ENCODE data around the gene SND1.

Gene SND1

DNA sequence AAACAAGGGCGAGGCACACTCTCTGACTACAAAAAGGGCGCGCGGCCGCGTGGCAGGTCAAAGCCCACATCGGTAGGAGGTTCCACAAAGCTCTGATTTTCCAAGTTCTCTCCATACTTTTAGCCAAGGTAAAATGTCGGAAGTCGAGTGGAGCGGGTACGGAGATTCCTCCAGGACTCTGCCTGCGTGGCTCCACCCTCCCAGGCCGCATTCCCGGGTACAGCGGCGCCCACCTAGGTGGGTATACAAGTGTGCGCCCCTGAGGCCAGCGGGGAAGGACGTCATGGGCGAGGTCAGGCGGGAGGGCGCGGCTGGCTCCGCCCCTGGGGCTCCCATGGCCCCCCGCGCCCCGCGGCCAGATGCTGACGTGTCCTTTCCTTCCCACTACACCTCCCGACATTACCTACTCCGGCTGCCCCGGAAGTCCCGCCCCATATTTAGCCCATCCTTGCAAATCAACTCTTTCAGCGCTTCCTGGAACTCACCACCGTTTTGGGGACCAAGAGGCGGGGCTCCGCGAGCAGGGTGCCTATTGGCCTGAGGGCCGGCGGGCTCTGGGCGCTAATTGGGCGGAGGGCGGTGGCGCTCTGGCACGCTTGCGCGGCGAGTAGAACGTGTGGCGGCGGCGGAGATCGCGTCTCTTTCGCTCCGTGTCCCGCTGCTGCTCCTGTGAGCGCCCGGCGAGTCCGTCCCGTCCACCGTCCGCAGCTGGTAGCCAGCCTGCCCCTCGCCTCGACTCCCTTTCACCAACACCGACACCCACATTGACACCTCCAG is at the start of gene SND1:
SND1 (plus strand) TSS at position 639 of the 777 bp plus-strand sequence. CDS start 180 bp downstream, outside the sequence.
- peak; percentile 99 for DNase-seq
- no peaks in the 10 kb centered on the region for H3K36me3 ChIP-seq (replicated peaks)
- H3K27me3 ChIP-seq (replicated peaks), result no peaks in the 10 kb centered on the region
- TF ChIP-seq, protein P1, sequence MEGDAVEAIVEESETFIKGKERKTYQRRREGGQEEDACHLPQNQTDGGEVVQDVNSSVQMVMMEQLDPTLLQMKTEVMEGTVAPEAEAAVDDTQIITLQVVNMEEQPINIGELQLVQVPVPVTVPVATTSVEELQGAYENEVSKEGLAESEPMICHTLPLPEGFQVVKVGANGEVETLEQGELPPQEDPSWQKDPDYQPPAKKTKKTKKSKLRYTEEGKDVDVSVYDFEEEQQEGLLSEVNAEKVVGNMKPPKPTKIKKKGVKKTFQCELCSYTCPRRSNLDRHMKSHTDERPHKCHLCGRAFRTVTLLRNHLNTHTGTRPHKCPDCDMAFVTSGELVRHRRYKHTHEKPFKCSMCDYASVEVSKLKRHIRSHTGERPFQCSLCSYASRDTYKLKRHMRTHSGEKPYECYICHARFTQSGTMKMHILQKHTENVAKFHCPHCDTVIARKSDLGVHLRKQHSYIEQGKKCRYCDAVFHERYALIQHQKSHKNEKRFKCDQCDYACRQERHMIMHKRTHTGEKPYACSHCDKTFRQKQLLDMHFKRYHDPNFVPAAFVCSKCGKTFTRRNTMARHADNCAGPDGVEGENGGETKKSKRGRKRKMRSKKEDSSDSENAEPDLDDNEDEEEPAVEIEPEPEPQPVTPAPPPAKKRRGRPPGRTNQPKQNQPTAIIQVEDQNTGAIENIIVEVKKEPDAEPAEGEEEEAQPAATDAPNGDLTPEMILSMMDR (IDR thresholded peaks at IDR 0.05; ENCODE audit: low read depth, low read length, missing control alignments), result no peak
- peak within 1 kb of the TSS; percentile 94 for H3K27ac ChIP-seq
- in situ Hi-C loops (cut with HindIII; ENCODE audit: low pct_ligation_motif_present, low sequenced_read_pairs), result no loop called here
- peak within 1 kb of the TSS; percentile 81 for H3K4me3 ChIP-seq (ENCODE audit: low read depth, low read length)

DNA sequence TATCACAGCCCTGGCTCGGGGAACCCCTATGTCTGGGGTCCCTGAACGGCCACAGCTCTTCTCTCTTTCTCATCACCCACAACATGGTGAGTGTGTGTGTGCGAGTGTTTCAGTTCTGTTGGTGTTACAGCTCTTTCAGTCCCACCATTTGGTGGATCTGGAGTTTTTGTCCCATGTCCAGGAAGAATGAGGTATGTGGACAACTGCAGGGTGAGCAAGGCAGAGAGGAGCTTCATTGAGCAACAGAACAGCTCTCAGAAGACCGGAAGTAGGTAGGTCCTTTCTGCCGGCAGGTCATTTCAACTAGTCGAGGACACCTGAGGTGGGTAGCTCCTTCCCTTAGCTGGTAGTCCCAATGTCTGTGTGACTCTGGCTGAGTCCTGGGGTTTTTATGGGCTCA is 43.5 kb upstream of the SND1 start:
- H3K36me3 ChIP-seq (replicated peaks), result no peaks in the 10 kb centered on the region
- no peak for DNase-seq
- in situ Hi-C loops (cut with HindIII; ENCODE audit: low pct_ligation_motif_present, low sequenced_read_pairs), result no loop called here

DNA sequence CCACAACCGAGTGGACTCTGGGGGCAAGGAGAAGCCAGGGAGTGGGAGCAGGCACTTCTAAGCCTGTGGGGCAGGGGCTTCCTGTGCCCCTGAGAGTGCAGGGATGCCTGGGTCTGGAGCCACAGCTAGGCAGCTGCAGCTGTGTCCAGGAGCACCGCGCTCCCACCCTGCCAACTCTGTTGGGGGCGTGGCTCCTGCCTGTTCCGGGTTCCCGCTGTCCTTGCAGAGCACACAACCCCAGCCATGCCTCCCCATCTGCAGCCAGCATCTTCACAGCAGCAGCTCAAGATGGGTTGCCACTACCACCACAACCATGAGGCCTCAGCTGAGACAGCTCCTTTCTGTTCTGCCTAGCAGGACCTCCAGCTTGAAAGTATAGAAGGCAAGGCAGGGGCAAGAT is 42.7 kb upstream of the SND1 start:
- in situ Hi-C loops (cut with HindIII; ENCODE audit: low pct_ligation_motif_present, low sequenced_read_pairs), result no loop called here
- Histone ChIP-seq H3K36me3 (replicated peaks) (no peaks in the 10 kb centered on the region), H3K27me3 (replicated peaks) (peaks cover under 1% of the 10 kb centered on the region), H3K27ac (no peak overlapping the region), H3K4me3 (ENCODE audit: low read depth, low read length) (no peak overlapping the region)
- TF ChIP-seq, protein P1 (IDR thresholded peaks at IDR 0.05; ENCODE audit: low read depth, low read length, missing control alignments), result no peak
- DNase-seq, result no peak

More for the DNA sequence above, 43.5 kb upstream of the SND1 start:
- no peak overlapping the region for H3K27ac ChIP-seq
- H3K27me3 ChIP-seq (replicated peaks), result no peaks in the 10 kb centered on the region
- TF ChIP-seq, protein P1 (IDR thresholded peaks at IDR 0.05; ENCODE audit: low read depth, low read length, missing control alignments), result no peak
- H3K4me3 ChIP-seq (ENCODE audit: low read depth, low read length), result no peak overlapping the region

DNA sequence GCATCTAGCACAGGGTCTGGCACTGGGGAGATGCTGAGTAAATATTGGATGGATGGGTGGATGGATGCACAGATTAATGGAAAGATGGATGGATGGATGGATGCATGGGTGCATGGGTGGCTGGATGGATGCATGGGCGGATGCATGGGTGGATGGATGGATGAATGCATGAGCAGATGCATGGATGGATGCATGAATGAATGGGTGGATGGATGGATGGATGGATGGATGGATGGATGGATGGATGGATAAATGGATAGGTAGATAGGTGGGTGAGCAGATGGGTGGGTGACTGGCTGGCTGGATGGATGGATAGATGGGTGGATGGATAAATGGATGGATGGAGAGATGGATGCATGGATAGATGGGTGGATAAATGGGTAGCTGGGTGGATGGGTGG is 39.7 kb upstream of the SND1 start:
- DNase-seq, result no peak
- no peak overlapping the region for H3K4me3 ChIP-seq (ENCODE audit: low read depth, low read length)
- TF ChIP-seq, protein P1 (IDR thresholded peaks at IDR 0.05; ENCODE audit: low read depth, low read length, missing control alignments), result no peak
- H3K36me3 ChIP-seq (replicated peaks), result no peaks in the 10 kb centered on the region
- in situ Hi-C loops (cut with HindIII; ENCODE audit: low pct_ligation_motif_present, low sequenced_read_pairs), result no loop called here
- H3K27ac ChIP-seq, result no peak overlapping the region
- H3K27me3 ChIP-seq (replicated peaks), result peaks cover 27% of the 10 kb centered on the region

DNA sequence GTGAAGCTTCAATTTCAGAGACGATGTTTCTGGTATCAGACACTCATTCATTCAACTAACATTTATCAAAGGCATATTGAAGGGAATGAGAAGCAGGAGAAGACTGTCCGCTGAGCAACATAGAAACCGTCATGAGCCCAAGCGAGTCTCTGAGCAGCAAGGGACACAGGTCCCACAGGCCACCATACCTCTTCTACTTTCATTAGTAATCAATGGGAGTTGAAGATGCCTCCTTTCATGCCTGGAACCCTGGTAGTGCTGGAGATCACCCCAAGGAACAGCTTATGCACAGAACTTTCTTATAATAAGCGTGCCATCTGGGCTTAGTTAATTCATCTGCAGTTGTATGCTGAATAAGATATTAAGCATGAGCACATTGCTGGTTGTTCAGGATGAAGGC is 35.3 kb upstream of the SND1 start:
- no peak for DNase-seq
- no peaks in the 10 kb centered on the region for H3K36me3 ChIP-seq (replicated peaks)
- TF ChIP-seq, protein P1 (IDR thresholded peaks at IDR 0.05; ENCODE audit: low read depth, low read length, missing control alignments), result no peak
- peaks cover 64% of the 10 kb centered on the region for H3K27me3 ChIP-seq (replicated peaks)
- in situ Hi-C loops (cut with HindIII; ENCODE audit: low pct_ligation_motif_present, low sequenced_read_pairs), result no loop called here
- H3K27ac ChIP-seq, result no peak overlapping the region
- no peak overlapping the region for H3K4me3 ChIP-seq (ENCODE audit: low read depth, low read length)

DNA sequence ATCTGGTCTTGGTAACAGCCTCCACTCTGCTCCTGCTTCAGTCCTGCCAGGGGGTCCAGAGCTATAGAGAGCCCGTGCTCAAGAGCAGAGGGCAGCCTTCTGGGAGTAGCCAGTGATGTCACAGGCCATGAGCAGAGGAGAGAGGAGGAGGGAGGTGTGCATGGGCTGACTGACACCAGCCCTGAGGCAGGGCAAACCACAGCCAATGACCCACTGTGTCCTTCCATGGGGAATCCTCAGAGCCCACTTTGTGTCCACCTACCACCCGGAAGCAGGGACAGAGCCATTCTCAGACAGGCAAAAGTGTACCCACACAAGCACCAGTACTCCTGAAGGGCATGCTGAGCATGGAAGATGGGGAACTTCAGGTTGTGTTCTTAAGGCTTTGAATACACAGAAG is 34.0 kb upstream of the SND1 start, which contains the start of gene PAX4:
PAX4 (minus strand) TSS at position 101 of the 400 bp plus-strand sequence. CDS start 2,214 bp downstream, outside the sequence.
- in situ Hi-C loops (cut with HindIII; ENCODE audit: low pct_ligation_motif_present, low sequenced_read_pairs), result no loop called here
- H3K27me3 ChIP-seq (replicated peaks), result peaks cover 68% of the 10 kb centered on the region
- no peaks in the 10 kb centered on the region for H3K36me3 ChIP-seq (replicated peaks)
- DNase-seq, result no peak
- H3K27ac ChIP-seq, result no peak within 1 kb of the TSS
- no peak within 1 kb of the TSS for H3K4me3 ChIP-seq (ENCODE audit: low read depth, low read length)
- TF ChIP-seq, protein P1 (IDR thresholded peaks at IDR 0.05; ENCODE audit: low read depth, low read length, missing control alignments), result no peak
